HCEC 1CT (cell line): ENCODE measurements around the gene ZNF438.

ENCODE experiments used
- DNase-seq: peaks from one replicate; pipeline ENCODE4 v3.0.0-alpha.2; 2017

The ZNF438 gene

GRCh38 chr10:30877111-30877510 is 154.6 kb downstream of the ZNF438 start:
- DNase-seq: peak; percentile 54

GRCh38 chr10:30873411-30873810 is 158.3 kb downstream of the ZNF438 start:
- peak; percentile 36 for DNase-seq

DNA sequence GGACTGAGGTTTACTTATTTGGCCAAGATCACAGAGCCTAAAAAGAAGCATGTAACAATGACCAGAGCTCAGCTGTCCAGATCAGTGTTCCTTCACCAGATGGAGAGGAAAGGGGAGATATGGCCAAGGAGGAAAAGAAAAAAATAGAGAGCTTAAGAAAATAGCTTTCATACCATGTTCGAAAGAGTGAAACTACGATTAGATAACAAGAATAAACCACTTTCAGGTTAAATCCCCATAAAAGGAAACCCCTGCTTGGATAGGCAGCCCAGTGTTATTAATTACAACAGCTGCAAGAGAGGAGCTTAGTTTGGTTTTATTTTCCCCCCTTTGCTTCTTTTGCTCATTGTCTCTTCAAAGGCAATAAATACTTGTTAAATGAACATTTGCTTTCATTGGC is 160.8 kb downstream of the ZNF438 start:
- no peak for DNase-seq

GRCh38 chr10:30869566-30869965 is 162.1 kb downstream of the ZNF438 start:
- no peak for DNase-seq

DNA sequence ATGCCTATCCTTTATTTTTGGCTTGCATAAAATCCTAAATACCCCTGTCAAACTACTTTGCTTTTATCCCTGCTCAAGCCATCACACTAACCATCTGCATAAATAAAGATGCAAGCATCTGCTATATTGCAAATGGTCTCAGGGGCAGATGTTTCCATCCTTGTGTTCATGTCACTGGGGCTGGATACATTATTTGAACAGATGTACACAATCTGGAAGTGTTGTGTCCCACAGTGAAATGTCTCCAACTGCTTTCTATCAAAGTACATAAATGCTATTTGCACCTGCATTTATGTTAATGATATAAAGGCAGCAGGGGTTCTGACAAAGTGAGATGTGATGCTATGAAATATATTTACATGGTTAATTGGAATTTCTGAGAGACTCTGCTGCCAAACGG is 163.1 kb downstream of the ZNF438 start:
- no peak for DNase-seq

GRCh38 chr10:30866896-30867295 is 164.8 kb downstream of the ZNF438 start:
- no peak for DNase-seq

GRCh38 chr10:30865141-30865926 is 166.3 kb downstream of the ZNF438 start:
- no peak for DNase-seq

DNA sequence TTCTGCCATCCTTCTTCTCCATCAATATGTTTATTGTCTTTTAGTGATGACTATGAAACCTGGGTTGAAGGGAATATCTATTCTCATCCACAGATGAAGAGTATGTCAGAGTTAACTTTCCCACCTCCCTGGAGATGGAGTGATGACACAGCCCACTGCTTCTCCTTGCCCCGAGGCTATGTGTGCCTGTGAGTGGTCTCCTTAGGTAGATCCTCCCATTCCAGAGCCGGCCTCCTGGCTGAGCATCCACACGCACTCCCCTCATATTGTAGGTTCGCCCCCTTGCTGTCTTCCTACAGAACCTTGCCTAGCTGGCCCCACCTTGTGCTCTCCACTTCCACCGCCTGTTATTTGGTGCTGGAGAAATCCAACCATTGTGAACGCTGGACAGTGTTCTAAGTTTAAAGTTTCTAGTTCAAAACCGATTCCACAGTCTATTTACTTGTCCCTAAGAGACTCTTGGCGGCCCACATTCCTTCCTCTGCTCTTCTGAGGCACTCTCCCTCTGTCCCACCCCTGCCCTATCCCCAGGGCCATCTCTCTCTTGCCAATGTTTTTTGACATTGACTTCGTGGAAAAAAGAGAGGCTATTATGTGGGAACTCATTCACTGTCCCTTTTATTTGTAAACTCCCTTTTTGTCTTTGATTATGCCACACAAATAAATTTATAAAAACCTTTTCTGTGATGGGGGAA is 168.0 kb downstream of the ZNF438 start:
- DNase-seq: no peak

DNA sequence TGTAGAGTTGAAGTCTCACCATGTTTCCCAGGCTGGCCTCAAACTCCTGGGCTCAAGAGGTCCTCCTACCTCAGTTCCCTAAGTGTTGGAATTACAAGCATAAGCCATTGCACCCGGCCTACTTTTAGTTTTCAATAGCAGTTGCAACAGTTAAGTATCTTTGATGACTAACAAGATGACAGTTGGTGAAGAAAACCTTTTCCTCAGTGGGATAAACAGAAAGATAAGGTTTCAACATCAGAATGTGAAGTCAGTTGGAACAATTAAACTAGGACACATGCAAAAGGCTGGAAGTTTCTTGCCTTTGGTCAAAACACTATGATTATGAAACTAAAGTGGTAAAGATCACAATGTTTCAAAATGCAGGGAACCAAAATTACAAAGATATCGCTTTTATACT is 169.2 kb downstream of the ZNF438 start:
- DNase-seq: peak; percentile 90

GRCh38 chr10:30861976-30862375 is 169.7 kb downstream of the ZNF438 start:
- DNase-seq: no peak

- DNase-seq: no peak
These were observed 170.4 kb downstream of the ZNF438 start for GRCh38 chr10:30861221-30861620.

GRCh38 chr10:30858499-30858898 is 173.2 kb downstream of the ZNF438 start:
- peak; percentile 28 for DNase-seq

DNA sequence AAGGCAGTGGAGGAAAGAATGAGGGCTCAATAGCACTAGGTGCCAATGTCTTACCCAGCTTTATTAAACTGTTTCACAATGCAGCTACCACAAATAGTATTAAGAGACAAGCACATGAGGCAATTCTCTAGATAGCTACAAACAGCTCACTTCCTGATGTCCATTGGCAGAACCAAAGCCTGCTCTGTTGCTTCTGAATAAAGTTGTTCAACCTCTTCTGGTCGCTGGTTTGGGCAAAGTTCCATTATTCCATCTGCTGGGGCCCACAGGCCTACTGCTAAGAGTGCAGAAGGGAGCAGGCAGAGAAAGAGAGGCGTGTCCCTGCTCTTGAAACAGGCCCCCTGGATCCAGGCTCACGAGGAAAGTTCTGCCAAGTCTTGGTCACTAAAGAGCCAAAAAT is 173.9 kb downstream of the ZNF438 start:
- DNase-seq: peak; percentile 73

GRCh38 chr10:30855131-30855530 is 176.5 kb downstream of the ZNF438 start:
- DNase-seq: no peak

DNA sequence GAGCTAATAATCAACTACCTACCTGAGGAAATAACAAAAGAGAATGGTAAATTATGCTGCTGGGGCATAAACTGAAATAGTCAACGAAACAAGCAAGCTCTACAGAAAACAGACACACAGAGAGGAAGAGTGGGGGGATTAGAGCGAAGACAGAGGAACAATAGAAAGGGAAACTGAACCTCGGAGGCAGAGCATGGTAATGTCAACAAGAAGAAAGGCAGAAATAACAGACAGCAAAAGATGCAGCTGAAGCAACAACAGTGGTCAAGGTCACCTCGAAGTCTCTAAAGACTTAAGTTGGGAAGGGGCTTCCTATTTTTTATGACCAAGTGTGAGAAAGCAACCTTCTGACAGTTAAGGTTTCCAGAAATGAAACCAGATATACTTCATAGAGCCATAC is 177.0 kb downstream of the ZNF438 start:
- DNase-seq: no peak

DNA sequence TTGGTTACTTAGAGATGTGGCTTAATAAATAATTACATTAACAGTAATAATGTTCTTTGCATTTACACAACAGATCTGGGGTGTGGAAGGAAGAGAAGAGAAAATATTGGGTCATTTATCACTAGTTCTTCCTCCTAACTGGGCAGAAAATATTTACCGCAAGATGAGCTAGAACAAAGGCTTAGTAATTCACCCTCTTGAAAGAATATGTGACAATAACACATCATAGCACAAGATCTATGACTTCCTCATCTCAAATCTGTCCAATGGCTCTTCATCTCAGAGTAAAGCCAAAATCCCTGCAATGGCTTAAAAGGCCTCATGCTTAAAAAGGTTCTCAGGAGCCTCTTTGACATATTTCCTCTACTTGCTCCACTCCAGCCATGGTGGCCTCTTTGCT is 178.6 kb downstream of the ZNF438 start:
- no peak for DNase-seq

GRCh38 chr10:30850776-30851175 is 180.9 kb downstream of the ZNF438 start:
- no peak for DNase-seq

- no peak for DNase-seq
These were observed 182.2 kb downstream of the ZNF438 start for GRCh38 chr10:30849231-30850035.

GRCh38 chr10:30848396-30849032 is 183.2 kb downstream of the ZNF438 start:
- DNase-seq: no peak

- DNase-seq: no peak
These were observed 184.0 kb downstream of the ZNF438 start for GRCh38 chr10:30847642-30848041.

DNA sequence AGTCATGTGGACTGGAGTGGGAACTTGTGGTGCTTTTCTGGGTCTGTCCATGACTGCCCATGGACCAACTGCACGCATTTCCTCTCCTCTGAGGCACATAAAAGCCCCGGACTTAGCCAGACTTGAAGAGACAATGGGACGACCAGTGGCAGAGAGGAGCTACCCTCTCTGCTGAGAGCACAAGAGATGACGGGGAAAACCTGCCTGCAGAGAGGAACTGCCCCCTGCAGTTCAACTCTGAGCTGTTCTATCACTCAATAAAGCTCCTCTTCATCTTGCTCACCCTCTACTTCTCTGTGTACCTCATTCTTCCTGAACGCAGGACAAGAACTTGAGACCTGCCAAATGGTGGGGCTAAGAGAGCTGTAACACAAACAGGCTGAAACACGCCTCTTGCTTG is 184.5 kb downstream of the ZNF438 start:
- no peak for DNase-seq

GRCh38 chr10:30846710-30847109 is 185.0 kb downstream of the ZNF438 start:
- DNase-seq: no peak

GRCh38 chr10:30842894-30843293 is 188.8 kb downstream of the ZNF438 start:
- peak; percentile 48 for DNase-seq
